Middle frontal gyrus (tissue), 1 donor: ENCODE measurements around the gene SLC25A29.
"Not testable (repeated sequence)": the region's sequence is repeated elsewhere in the genome, so short reads cannot be mapped to it uniquely, and the experiment has no call there.

Source experiments
- DNase-seq: peaks from one replicate; pipeline ENCODE4 v3.0.0-alpha.2; 2015; ENCODE audit warnings: low spot score; ENCODE audit errors: extremely low spot score

The SLC25A29 gene

GRCh38 chr14:100312110-100312876 lies 6.0 kb upstream of the SLC25A29 start:
- DNase-seq: not testable (repeated sequence)

GRCh38 chr14:100309028-100309737 lies 2.9 kb upstream of the SLC25A29 start:
- DNase-seq: no peak

GRCh38 chr14:100308427-100308792 lies 2.2 kb upstream of the SLC25A29 start:
- DNase-seq: not testable (repeated sequence)

GRCh38 chr14:100307766-100308426 lies 1.7 kb upstream of the SLC25A29 start:
- no peak for DNase-seq

GRCh38 chr14:100306998-100307765 lies 938 bp upstream of the SLC25A29 start:
- DNase-seq: no peak

GRCh38 chr14:100305324-100306100 lies 732 bp downstream of the SLC25A29 start:
- DNase-seq: no peak

- DNase-seq: no peak
Measured at GRCh38 chr14:100304825-100305323, 1.4 kb downstream of the SLC25A29 start.

GRCh38 chr14:100303925-100304324 lies 2.3 kb downstream of the SLC25A29 start:
- DNase-seq: no peak

- DNase-seq: no peak
Measured at GRCh38 chr14:100303179-100303578, 3.1 kb downstream of the SLC25A29 start.

GRCh38 chr14:100302616-100303015 lies 3.6 kb downstream of the SLC25A29 start:
- DNase-seq: no peak

- no peak for DNase-seq
Measured at GRCh38 chr14:100299238-100299560, 7.0 kb downstream of the SLC25A29 start.

- DNase-seq: no peak
Measured at GRCh38 chr14:100298551-100299237, 7.5 kb downstream of the SLC25A29 start.

GRCh38 chr14:100297320-100298300 lies 8.6 kb downstream of the SLC25A29 start:
- DNase-seq: peak; percentile 42

- not testable (repeated sequence) for DNase-seq
Measured at GRCh38 chr14:100296729-100297128, 9.5 kb downstream of the SLC25A29 start.

GRCh38 chr14:100296106-100296651 lies 10.1 kb downstream of the SLC25A29 start:
- DNase-seq: no peak

- DNase-seq: no peak
Measured at GRCh38 chr14:100295376-100296105, 10.7 kb downstream of the SLC25A29 start.

- DNase-seq: no peak
Measured at GRCh38 chr14:100294963-100295330, 11.3 kb downstream of the SLC25A29 start.
